ENCODE data around the gene HLA-DRA.

The HLA-DRA gene

GRCh38 chr6:32439602-32440214, at the start of gene HLA-DRA:
Gene HLA-DRA (plus strand): TSS chr6:32439887. CDS start chr6:32439951, 64 bp downstream.
- no peaks in the 10 kb centered on the region for H3K4me1 ChIP-seq
- peak; percentile 28 to 39 for DNase-seq (ENCODE audit: low spot score in 2 of 2)
- no peaks in the 10 kb centered on the region for H3K9me3 ChIP-seq
- no peaks in the 10 kb centered on the region for H3K36me3 ChIP-seq (replicated peaks)
- H3K4me3 ChIP-seq: no peak within 1 kb of the TSS
- in situ Hi-C loops (cut with MboI; ENCODE audit: low sequenced_read_pairs): no loop called here
- H3K27me3 ChIP-seq (ENCODE audit: low read depth): 0 out of 2 replicates have a peak, but pooled peaks cover 3% of the 10 kb centered on the region

GRCh38 chr6:32391505-32391904, 48.2 kb upstream of the HLA-DRA start:
- Histone ChIP-seq H3K4me1 (no peaks in the 10 kb centered on the region; the same call in 1 of the 2 replicates), H3K27me3 (ENCODE audit: low read depth) (peaks cover 7% of the 10 kb centered on the region; the same call in 1 of the 2 replicates), H3K4me3 (no peak overlapping the region), H3K9me3 (no peaks in the 10 kb centered on the region), H3K36me3 (replicated peaks) (no peaks in the 10 kb centered on the region)
- in situ Hi-C loops (cut with MboI; ENCODE audit: low sequenced_read_pairs): no loop called here
- DNase-seq (ENCODE audit: low spot score in 2 of 2): no peak

GRCh38 chr6:32393665-32394420, 45.8 kb upstream of the HLA-DRA start:
- no peak overlapping the region for H3K4me3 ChIP-seq
- no peaks in the 10 kb centered on the region for H3K4me1 ChIP-seq
- 0 out of 2 replicates have a peak, but pooled peaks cover 2% of the 10 kb centered on the region for H3K27me3 ChIP-seq (ENCODE audit: low read depth)
- in situ Hi-C loops (cut with MboI; ENCODE audit: low sequenced_read_pairs): no loop called here
- H3K36me3 ChIP-seq (replicated peaks): no peaks in the 10 kb centered on the region
- H3K9me3 ChIP-seq: no peaks in the 10 kb centered on the region
- no peak for DNase-seq (ENCODE audit: low spot score in 2 of 2)

- no peaks in the 10 kb centered on the region for H3K4me1 ChIP-seq
- in situ Hi-C loops (cut with MboI; ENCODE audit: low sequenced_read_pairs): no loop called here
- DNase-seq (ENCODE audit: low spot score in 2 of 2): no peak
- 0 out of 2 replicates have a peak, but pooled peaks cover 2% of the 10 kb centered on the region for H3K27me3 ChIP-seq (ENCODE audit: low read depth)
- no peaks in the 10 kb centered on the region for H3K36me3 ChIP-seq (replicated peaks)
- no peaks in the 10 kb centered on the region for H3K9me3 ChIP-seq
- no peak overlapping the region for H3K4me3 ChIP-seq
Measured at GRCh38 chr6:32396028-32396427, 43.7 kb upstream of the HLA-DRA start.

GRCh38 chr6:32397252-32397920, 42.3 kb upstream of the HLA-DRA start:
- Histone ChIP-seq H3K9me3 (no peaks in the 10 kb centered on the region), H3K27me3 (ENCODE audit: low read depth) (0 out of 2 replicates have a peak, but pooled peaks cover 2% of the 10 kb centered on the region), H3K4me1 (no peaks in the 10 kb centered on the region), H3K36me3 (replicated peaks) (no peaks in the 10 kb centered on the region), H3K4me3 (no peak overlapping the region)
- in situ Hi-C loops (cut with MboI; ENCODE audit: low sequenced_read_pairs): no loop called here
- DNase-seq (ENCODE audit: low spot score in 2 of 2): no peak

GRCh38 chr6:32401284-32401963, 38.3 kb upstream of the HLA-DRA start:
- H3K36me3 ChIP-seq (replicated peaks): no peaks in the 10 kb centered on the region
- no peaks in the 10 kb centered on the region for H3K9me3 ChIP-seq
- DNase-seq (ENCODE audit: low spot score in 2 of 2): no peak
- no peaks in the 10 kb centered on the region for H3K4me1 ChIP-seq
- no peak overlapping the region for H3K4me3 ChIP-seq
- in situ Hi-C loops (cut with MboI; ENCODE audit: low sequenced_read_pairs): no loop called here
- H3K27me3 ChIP-seq (ENCODE audit: low read depth): peaks cover 24% of the 10 kb centered on the region

GRCh38 chr6:32402812-32403211, 36.9 kb upstream of the HLA-DRA start:
- peaks cover 33% of the 10 kb centered on the region for H3K27me3 ChIP-seq (ENCODE audit: low read depth)
- H3K36me3 ChIP-seq (replicated peaks): no peaks in the 10 kb centered on the region
- in situ Hi-C loops (cut with MboI; ENCODE audit: low sequenced_read_pairs): no loop called here
- H3K9me3 ChIP-seq: no peaks in the 10 kb centered on the region
- no peak overlapping the region for H3K4me3 ChIP-seq
- no peaks in the 10 kb centered on the region for H3K4me1 ChIP-seq
- DNase-seq (ENCODE audit: low spot score in 2 of 2): no peak

- H3K4me1 ChIP-seq: no peaks in the 10 kb centered on the region
- H3K27me3 ChIP-seq (ENCODE audit: low read depth): peaks cover 35% of the 10 kb centered on the region
- DNase-seq (ENCODE audit: low spot score in 2 of 2): no peak
- H3K4me3 ChIP-seq: no peak overlapping the region
- H3K36me3 ChIP-seq (replicated peaks): no peaks in the 10 kb centered on the region
- H3K9me3 ChIP-seq: no peaks in the 10 kb centered on the region
- in situ Hi-C loops (cut with MboI; ENCODE audit: low sequenced_read_pairs): no loop called here
Measured at GRCh38 chr6:32405656-32406055, 34.0 kb upstream of the HLA-DRA start.

- no peak for DNase-seq (ENCODE audit: low spot score in 2 of 2)
- in situ Hi-C loops (cut with MboI; ENCODE audit: low sequenced_read_pairs): no loop called here
- no peaks in the 10 kb centered on the region for H3K36me3 ChIP-seq (replicated peaks)
- no peaks in the 10 kb centered on the region for H3K4me1 ChIP-seq
- H3K9me3 ChIP-seq: no peaks in the 10 kb centered on the region
- H3K27me3 ChIP-seq (ENCODE audit: low read depth): peaks cover 35% of the 10 kb centered on the region
- no peak overlapping the region for H3K4me3 ChIP-seq
Measured at GRCh38 chr6:32406197-32406596, 33.5 kb upstream of the HLA-DRA start.

- peaks cover 35% of the 10 kb centered on the region for H3K27me3 ChIP-seq (ENCODE audit: low read depth)
- H3K4me3 ChIP-seq: no peak within 1 kb of the TSS
- no peak for DNase-seq (ENCODE audit: low spot score in 2 of 2)
- H3K9me3 ChIP-seq: no peaks in the 10 kb centered on the region
- in situ Hi-C loops (cut with MboI; ENCODE audit: low sequenced_read_pairs): no loop called here
- H3K36me3 ChIP-seq (replicated peaks): no peaks in the 10 kb centered on the region
- no peaks in the 10 kb centered on the region for H3K4me1 ChIP-seq
Measured at GRCh38 chr6:32406857-32407256, 32.8 kb upstream of the HLA-DRA start, which contains the start of gene BTNL2. Gene BTNL2 (minus strand): TSS chr6:32407181. CDS start chr6:32407123, 58 bp downstream.

GRCh38 chr6:32410906-32411305, 28.8 kb upstream of the HLA-DRA start:
- in situ Hi-C loops (cut with MboI; ENCODE audit: low sequenced_read_pairs): loop anchor here (5.0 to 10.0 kb wide), 3 partner anchors 169 to 386 kb away; no protein-coding TSS in a partner anchor
- no peak for DNase-seq (ENCODE audit: low spot score in 2 of 2)
- Histone ChIP-seq H3K36me3 (replicated peaks) (no peaks in the 10 kb centered on the region), H3K4me1 (peaks cover 2% of the 10 kb centered on the region), H3K27me3 (ENCODE audit: low read depth) (peaks cover 17% of the 10 kb centered on the region), H3K4me3 (no peak overlapping the region), H3K9me3 (no peaks in the 10 kb centered on the region)

- Histone ChIP-seq H3K4me1 (peaks cover 3% of the 10 kb centered on the region), H3K36me3 (replicated peaks) (no peaks in the 10 kb centered on the region), H3K9me3 (no peaks in the 10 kb centered on the region), H3K4me3 (no peak overlapping the region), H3K27me3 (ENCODE audit: low read depth) (peaks cover 15% of the 10 kb centered on the region)
- DNase-seq (ENCODE audit: low spot score in 2 of 2): no peak
- in situ Hi-C loops (cut with MboI; ENCODE audit: low sequenced_read_pairs): loop anchor here (5.0 to 10.0 kb wide), 3 partner anchors 169 to 386 kb away; no protein-coding TSS in a partner anchor
Measured at GRCh38 chr6:32411566-32412327, 27.9 kb upstream of the HLA-DRA start.

Data from HAP-1 (cell line).